Measurements from ENCODE around the gene TATDN3.

- TF ChIP-seq CBX2 (IDR thresholded peaks at IDR 0.05; ENCODE audit: insufficient read depth, low read length, poor library complexity, severe bottlenecking) (no peak), SP2 (IDR thresholded peaks at IDR 0.05; ENCODE audit: extremely low read depth, low read depth, low read length, poor library complexity, severe bottlenecking) (no peak), BMI1 (IDR thresholded peaks at IDR 0.05; ENCODE audit: low read length) (no peak), CHD1 (IDR thresholded peaks at IDR 0.05; ENCODE audit: low read length) (no peak)
These were observed 29.5 kb upstream of the TATDN3 start for GRCh38 chr1:212762234-212762633.
